Chondrocyte (in vitro differentiated cells): ENCODE data around the gene AUNIP. TPM values are rescaled to one million over a fixed set of nuclear protein-coding genes. Genes with fewer than 3 reads are reported as not detected.

Experiments used
- DNase-seq: peaks from one replicate; pipeline ENCODE4 v3.0.0; 2021; ENCODE audit warnings: mixed read lengths, low spot score
- H3K27ac Mint-ChIP-seq: one replicate; pipeline ENCODE4 v1.8.0; 2021; ENCODE audit warnings: mild to moderate bottlenecking, moderate library complexity, mixed read lengths; ENCODE audit not compliant: unreplicated experiment
- H3K27me3 Mint-ChIP-seq: 2 replicates; pipeline ENCODE4 v1.8.0; 2021; ENCODE audit warnings: low read depth, mixed read lengths
- H3K36me3 Mint-ChIP-seq: 2 replicates; pipeline ENCODE4 v1.8.0; 2021; ENCODE audit warnings: low read depth, mixed read lengths
- H3K4me1 Mint-ChIP-seq: 2 replicates; pipeline ENCODE4 v1.8.0; 2021; ENCODE audit warnings: low read depth, mild to moderate bottlenecking, mixed read lengths
- H3K4me3 Mint-ChIP-seq: one replicate; pipeline ENCODE4 v1.8.0; 2021; ENCODE audit warnings: mild to moderate bottlenecking, moderate library complexity, mixed read lengths; ENCODE audit not compliant: unreplicated experiment
- H3K9me3 Mint-ChIP-seq: 2 replicates; pipeline ENCODE4 v1.8.0; 2021; ENCODE audit warnings: low read depth, mixed read lengths
- total RNA-seq: library from RNA; stranded (reverse); gene quantifications from 3 replicates; pipeline ENCODE4 v1.2.1, GENCODE V29; 2021
- TF ChIP-seq, protein P1 (sequence below): fragments of 200-600 bp; sonication (generic); IDR thresholded peaks from 2 replicates; pipeline ENCODE4 v1.5.0; 2021; ENCODE audit warnings: antibody characterized with exemption, mild to moderate bottlenecking, moderate library complexity

AUNIP gene
- total RNA-seq, 1 donor from 2014 or later: 0.80 TPM

DNA sequence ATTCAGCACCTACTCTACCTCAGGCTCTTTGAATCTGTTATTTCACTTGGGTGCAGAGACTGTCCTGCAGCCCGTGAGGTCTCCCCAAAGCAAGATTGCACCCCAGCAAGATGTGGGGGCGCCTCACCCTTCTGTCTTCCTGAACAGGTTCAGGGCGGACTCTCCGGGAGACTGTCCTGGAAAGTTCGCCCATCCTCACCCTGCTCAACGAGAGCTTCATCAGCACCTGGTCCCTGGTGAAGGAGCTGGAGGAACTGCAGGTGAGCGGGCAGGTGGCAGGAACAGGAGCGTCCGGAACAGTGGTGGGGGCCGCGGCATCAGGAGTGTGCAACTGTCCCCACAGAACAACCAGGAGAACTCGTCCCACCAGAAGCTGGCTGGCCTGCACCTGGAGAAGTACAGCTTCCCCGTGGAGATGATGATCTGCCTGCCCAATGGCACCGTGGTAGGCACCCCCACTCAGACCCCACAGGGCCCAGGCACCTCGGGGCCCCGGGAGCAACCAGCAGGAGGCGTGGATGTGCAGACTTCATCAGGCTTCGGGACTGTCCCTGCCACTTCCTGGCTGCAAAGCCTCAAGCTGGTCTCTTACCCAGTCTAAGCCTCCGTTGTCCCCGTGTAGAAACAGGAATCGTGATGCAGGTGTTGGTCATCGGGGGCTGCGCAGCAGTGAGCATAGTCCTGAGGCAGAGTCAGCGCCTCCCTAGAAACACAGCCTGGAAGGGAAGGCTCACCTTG lies 45.4 kb downstream of the AUNIP start:
- H3K4me1 Mint-ChIP-seq: peaks cover 11% of the 10 kb centered on the region
- H3K4me3 Mint-ChIP-seq: no peak overlapping the region
- H3K27ac Mint-ChIP-seq: no peak overlapping the region
- H3K36me3 Mint-ChIP-seq: peaks cover 8% of the 10 kb centered on the region
- TF ChIP-seq, protein P1, sequence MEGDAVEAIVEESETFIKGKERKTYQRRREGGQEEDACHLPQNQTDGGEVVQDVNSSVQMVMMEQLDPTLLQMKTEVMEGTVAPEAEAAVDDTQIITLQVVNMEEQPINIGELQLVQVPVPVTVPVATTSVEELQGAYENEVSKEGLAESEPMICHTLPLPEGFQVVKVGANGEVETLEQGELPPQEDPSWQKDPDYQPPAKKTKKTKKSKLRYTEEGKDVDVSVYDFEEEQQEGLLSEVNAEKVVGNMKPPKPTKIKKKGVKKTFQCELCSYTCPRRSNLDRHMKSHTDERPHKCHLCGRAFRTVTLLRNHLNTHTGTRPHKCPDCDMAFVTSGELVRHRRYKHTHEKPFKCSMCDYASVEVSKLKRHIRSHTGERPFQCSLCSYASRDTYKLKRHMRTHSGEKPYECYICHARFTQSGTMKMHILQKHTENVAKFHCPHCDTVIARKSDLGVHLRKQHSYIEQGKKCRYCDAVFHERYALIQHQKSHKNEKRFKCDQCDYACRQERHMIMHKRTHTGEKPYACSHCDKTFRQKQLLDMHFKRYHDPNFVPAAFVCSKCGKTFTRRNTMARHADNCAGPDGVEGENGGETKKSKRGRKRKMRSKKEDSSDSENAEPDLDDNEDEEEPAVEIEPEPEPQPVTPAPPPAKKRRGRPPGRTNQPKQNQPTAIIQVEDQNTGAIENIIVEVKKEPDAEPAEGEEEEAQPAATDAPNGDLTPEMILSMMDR: peak; percentile 13
- H3K9me3 Mint-ChIP-seq: no peaks in the 10 kb centered on the region
- no peaks in the 10 kb centered on the region for H3K27me3 Mint-ChIP-seq
- peak; percentile 75 for DNase-seq

- Mint-ChIP-seq H3K4me3 (no peak overlapping the region), H3K36me3 (peaks cover 9% of the 10 kb centered on the region), H3K9me3 (no peaks in the 10 kb centered on the region), H3K27ac (no peak overlapping the region), H3K4me1 (peaks cover 4% of the 10 kb centered on the region), H3K27me3 (no peaks in the 10 kb centered on the region)
- peak; percentile 39 for DNase-seq
- TF ChIP-seq, protein P1: no peak
Observed at GRCh38 chr1:25813071-25813733, 46.1 kb downstream of the AUNIP start.

GRCh38 chr1:25811384-25812082 lies 47.7 kb downstream of the AUNIP start:
- no peaks in the 10 kb centered on the region for H3K27me3 Mint-ChIP-seq
- H3K36me3 Mint-ChIP-seq: peaks cover 9% of the 10 kb centered on the region
- no peak overlapping the region for H3K4me3 Mint-ChIP-seq
- peak; percentile 85 for DNase-seq
- no peak overlapping the region for H3K27ac Mint-ChIP-seq
- TF ChIP-seq, protein P1: no peak
- H3K9me3 Mint-ChIP-seq: no peaks in the 10 kb centered on the region
- H3K4me1 Mint-ChIP-seq: peaks cover 1% of the 10 kb centered on the region

- DNase-seq: peak; percentile 92
- Mint-ChIP-seq H3K27me3 (no peaks in the 10 kb centered on the region), H3K36me3 (peaks cover 11% of the 10 kb centered on the region), H3K27ac (no peak overlapping the region), H3K9me3 (no peaks in the 10 kb centered on the region), H3K4me3 (no peak overlapping the region), H3K4me1 (peaks cover 10% of the 10 kb centered on the region)
- TF ChIP-seq, protein P1: peak; percentile 95
Observed at GRCh38 chr1:25810341-25811299, 48.6 kb downstream of the AUNIP start.
